GM23338 (cell line): ENCODE results near the gene NGEF.

Experiments
- CREB1 ChIP-seq: fragments of 250-450 bp; sonication (Bioruptor Pico); IDR thresholded peaks from 2 replicates; pipeline ENCODE4 v1.5.0; 2020; ENCODE audit warnings: low read depth, mild to moderate bottlenecking, moderate library complexity
- ETS1 ChIP-seq: IDR thresholded peaks from 2 replicates; pipeline ENCODE4 v1.6.1; 2016; ENCODE audit warnings: antibody characterized with exemption
- EZH2 ChIP-seq: fragments of 200-600 bp; sonication (generic); IDR thresholded peaks from one replicate; pipeline ENCODE4 v1.8.0; 2017; ENCODE audit warnings: antibody characterized with exemption, mild to moderate bottlenecking, low read depth; ENCODE audit not compliant: unreplicated experiment
- EZH2phosphoT487 ChIP-seq: fragments of 200-600 bp; sonication (generic); IDR thresholded peaks from one replicate; pipeline ENCODE4 v1.8.1; 2018; ENCODE audit warnings: antibody characterized with exemption; ENCODE audit not compliant: unreplicated experiment
- JUNB ChIP-seq: IDR thresholded peaks from one replicate; pipeline ENCODE4 v1.6.1; 2016; ENCODE audit warnings: antibody characterized with exemption; ENCODE audit not compliant: unreplicated experiment
- POLR2AphosphoS5 ChIP-seq: IDR thresholded peaks from 2 replicates; pipeline ENCODE4 v1.6.1; 2016; ENCODE audit warnings: antibody characterized with exemption, low read depth
- TF ChIP-seq, protein P1 (sequence below), 2 experiments: fragments of 200-600 bp in 1 of 2; sonication (generic) in 1 of 2; conservative IDR thresholded peaks; 2 replicates each; pipeline versions ENCODE4 v1.5.1 to v1.6.1; 2016 to 2017; ENCODE audit warnings: antibody characterized with exemption in 2 of 2, low read depth in 2 of 2, mild to moderate bottlenecking in 2 of 2, moderate library complexity in 1 of 2
- TF ChIP-seq, protein P2 (sequence below): IDR thresholded peaks from one replicate; pipeline ENCODE4 v1.6.1; 2018; ENCODE audit warnings: antibody characterized with exemption; ENCODE audit not compliant: unreplicated experiment

- TF ChIP-seq, protein P1, sequence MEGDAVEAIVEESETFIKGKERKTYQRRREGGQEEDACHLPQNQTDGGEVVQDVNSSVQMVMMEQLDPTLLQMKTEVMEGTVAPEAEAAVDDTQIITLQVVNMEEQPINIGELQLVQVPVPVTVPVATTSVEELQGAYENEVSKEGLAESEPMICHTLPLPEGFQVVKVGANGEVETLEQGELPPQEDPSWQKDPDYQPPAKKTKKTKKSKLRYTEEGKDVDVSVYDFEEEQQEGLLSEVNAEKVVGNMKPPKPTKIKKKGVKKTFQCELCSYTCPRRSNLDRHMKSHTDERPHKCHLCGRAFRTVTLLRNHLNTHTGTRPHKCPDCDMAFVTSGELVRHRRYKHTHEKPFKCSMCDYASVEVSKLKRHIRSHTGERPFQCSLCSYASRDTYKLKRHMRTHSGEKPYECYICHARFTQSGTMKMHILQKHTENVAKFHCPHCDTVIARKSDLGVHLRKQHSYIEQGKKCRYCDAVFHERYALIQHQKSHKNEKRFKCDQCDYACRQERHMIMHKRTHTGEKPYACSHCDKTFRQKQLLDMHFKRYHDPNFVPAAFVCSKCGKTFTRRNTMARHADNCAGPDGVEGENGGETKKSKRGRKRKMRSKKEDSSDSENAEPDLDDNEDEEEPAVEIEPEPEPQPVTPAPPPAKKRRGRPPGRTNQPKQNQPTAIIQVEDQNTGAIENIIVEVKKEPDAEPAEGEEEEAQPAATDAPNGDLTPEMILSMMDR (conservative IDR thresholded peaks at IDR 0.05; ENCODE audit: low read depth in 2 of 2): no peak
- TF ChIP-seq EZH2 (no peak), JUNB (no peak), POLR2AphosphoS5 (no peak), CREB1 (CRISPR knock-in tag) (no peak), EZH2phosphoT487 (no peak), ETS1 (no peak)
- TF ChIP-seq, protein P2, sequence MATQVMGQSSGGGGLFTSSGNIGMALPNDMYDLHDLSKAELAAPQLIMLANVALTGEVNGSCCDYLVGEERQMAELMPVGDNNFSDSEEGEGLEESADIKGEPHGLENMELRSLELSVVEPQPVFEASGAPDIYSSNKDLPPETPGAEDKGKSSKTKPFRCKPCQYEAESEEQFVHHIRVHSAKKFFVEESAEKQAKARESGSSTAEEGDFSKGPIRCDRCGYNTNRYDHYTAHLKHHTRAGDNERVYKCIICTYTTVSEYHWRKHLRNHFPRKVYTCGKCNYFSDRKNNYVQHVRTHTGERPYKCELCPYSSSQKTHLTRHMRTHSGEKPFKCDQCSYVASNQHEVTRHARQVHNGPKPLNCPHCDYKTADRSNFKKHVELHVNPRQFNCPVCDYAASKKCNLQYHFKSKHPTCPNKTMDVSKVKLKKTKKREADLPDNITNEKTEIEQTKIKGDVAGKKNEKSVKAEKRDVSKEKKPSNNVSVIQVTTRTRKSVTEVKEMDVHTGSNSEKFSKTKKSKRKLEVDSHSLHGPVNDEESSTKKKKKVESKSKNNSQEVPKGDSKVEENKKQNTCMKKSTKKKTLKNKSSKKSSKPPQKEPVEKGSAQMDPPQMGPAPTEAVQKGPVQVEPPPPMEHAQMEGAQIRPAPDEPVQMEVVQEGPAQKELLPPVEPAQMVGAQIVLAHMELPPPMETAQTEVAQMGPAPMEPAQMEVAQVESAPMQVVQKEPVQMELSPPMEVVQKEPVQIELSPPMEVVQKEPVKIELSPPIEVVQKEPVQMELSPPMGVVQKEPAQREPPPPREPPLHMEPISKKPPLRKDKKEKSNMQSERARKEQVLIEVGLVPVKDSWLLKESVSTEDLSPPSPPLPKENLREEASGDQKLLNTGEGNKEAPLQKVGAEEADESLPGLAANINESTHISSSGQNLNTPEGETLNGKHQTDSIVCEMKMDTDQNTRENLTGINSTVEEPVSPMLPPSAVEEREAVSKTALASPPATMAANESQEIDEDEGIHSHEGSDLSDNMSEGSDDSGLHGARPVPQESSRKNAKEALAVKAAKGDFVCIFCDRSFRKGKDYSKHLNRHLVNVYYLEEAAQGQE: no peak
These were observed 126.9 kb downstream of the NGEF start for GRCh38 chr2:232886176-232886575.
